Fibroblast of the conjunctiva (primary cell): ENCODE data around the gene TPBGL.
A peak's percentile ranks its signal among the peaks of the same experiment; 100 is the strongest.

Experiments used
- DNase-seq: peaks from one replicate; pipeline ENCODE4 v3.0.0-alpha.2; 2010; ENCODE audit warnings: low read depth

Gene TPBGL

DNA sequence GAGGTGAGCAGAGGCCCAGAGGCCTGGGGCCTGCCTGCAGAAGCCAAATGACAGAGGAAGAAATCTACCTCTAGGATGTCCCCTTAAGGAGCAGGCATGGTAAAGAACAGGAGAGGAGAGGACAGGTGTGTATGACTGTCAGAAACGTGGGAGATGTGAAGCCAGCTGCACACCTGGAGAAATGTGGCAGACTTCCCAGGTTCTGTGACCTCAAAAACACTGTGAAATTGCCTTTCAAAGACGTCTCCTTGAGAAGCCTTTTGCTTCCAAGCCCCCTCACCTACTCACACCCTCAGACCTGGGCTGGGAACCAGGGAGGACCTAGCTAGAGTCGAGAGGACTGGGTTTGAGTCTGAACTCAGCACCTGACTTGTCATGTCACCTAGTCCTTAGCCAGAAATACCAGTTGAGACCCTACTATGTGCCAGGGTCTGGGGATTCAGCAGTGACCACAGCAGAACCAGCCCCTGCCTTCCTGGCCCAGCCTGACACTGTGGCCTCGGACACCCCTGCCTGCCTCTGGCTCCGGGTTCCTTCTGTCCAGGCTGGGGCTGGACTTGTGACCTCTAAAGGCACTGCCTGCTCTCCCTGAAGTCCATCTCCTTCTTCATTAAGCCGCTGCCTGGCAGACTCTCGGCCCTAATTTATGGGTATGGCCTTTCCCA lies 5.6 kb downstream of the TPBGL start:
- no peak for DNase-seq

GRCh38 chr11:75246671-75247350 lies 6.2 kb downstream of the TPBGL start:
- DNase-seq: no peak

GRCh38 chr11:75248924-75249256 lies 8.3 kb downstream of the TPBGL start:
- no peak for DNase-seq

DNA sequence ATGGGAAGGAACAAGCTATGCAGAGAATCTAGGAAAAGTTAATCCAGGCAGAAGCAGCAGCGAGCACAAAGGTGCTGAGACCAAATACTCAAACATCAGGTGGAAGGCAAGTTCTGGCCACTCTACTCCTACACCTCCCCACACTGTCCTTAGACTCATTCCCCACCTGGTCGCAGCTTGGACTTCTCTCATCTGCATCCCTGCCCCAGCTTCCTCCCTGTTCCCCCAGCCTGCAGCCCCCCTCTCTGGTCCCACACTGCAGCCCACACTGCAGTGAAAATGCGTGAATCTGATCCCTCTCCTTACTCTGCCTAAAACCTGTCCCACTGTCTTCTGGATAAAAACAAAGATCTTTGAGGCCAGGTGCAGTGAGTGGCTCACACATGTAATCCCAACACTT lies 9.1 kb downstream of the TPBGL start:
- no peak for DNase-seq

GRCh38 chr11:75254326-75254725 lies 13.8 kb downstream of the TPBGL start:
- no peak for DNase-seq

DNA sequence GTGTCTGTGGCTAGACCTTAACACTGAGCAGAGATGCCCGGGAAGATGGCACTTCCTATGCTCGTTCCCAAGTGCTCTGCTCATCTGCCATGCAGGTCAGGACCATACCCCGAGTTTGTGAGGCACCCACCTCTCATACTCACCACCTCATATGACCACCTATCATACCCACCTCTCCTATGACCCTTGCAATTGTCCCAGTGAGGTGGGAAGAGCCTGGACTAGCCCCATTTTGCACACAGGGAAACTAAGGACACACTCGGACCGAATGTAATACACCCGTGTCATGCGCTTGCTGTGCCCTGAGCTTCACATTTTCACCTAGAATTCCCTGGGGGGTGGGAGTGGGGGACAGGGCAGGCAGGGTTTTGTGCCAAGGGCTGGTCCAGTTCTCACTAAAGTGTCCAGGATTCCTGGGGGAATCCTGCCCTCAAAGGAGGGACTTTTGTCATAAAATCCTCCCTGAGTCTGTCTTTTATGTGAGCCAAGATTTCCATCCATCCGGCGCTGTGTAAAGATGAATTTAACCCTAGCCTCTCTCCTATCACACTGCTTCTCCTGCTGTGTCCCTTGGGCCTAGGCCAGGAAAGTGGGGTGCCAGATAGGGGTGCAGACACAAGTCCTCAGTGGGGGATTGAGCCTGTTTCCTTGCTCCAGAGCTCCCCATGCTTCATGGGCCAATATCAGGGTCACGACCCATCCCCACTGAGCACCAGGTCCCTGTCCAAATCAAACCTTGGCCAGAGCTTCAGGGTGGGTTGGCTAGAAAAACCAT lies 20.0 kb downstream of the TPBGL start:
- DNase-seq: no peak

GRCh38 chr11:75261902-75262361 lies 21.4 kb downstream of the TPBGL start:
- no peak for DNase-seq

DNA sequence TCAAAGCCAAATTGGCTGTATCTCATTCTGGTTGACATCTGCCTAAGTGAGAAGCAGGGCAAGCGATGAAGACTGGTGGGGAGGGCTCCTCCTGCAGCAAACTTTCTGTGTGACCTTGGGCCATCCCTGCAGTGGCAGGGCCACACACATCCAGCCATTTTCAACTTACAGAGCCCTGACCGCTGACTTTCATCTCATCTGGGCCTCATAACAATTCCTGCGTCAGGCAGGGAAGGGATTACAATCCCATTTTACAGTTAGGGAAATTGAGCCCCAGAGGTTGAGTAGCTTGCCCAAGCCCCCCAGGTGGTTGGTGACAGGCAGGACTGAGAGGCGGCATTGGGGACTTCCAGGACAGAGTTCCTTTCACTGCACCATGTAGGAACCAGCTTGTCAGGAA lies 21.9 kb downstream of the TPBGL start:
- DNase-seq: no peak

DNA sequence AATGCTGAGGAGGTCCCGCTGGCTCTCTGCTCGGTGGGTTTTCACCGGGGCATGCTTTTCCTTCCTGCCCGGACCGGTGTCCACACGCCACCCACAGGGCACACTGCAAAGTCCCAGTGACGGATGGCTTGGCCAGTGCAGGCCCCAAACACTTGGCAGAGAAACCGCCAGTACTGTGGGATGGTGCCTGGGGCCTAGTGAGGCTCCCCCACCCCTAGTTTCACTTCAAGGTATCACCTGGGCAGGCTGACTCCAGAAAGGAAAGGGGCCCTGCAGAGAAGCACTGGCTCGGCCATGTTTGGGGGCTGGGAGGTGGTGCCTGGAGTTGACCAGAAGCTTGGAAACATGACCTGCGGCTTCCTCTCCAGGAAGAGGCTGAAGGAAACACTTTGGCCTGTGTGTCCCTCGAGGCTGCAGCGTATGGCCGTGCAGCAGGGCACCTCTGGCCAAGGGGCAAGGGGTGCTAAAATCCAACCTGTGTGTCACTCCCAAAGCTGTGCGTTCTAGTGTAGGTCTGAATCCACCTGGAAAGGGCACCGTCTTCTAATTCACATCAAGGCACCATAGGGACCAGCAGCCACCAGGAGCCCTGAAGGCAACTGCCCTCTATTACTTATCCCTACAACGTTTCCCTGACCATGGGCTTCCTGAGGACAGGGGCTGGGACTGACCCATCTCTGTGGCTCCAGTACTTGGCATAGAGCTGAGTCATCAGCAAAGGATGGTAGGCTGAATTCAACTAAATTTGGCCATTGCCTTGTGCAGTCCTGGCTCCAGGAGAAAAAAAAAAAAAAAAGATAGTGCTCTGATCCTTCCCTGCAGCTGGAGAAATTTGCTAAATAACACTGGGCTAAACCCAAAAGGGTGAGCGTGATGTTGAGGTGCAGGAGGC lies 22.6 kb downstream of the TPBGL start:
- DNase-seq: no peak

DNA sequence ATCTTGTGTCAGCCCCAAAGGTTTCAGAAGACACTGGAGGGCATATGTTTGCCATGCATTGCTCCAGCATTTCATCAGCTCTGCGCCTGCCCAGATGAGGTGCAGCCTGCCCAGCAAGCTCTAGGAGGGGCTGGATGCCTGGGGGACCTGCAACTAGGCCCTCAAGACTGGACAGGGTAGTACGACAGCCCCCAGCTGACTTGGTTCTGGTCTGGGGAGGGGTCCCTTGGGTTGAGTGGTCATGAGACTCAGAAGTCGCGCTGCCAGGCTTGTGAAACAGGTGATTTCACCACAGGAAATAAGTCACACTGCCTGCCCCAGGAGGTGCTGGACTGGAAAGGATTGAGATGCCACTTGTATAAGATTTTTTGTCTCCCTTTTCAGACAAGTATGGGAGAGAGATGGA lies 23.4 kb downstream of the TPBGL start:
- DNase-seq: no peak

DNA sequence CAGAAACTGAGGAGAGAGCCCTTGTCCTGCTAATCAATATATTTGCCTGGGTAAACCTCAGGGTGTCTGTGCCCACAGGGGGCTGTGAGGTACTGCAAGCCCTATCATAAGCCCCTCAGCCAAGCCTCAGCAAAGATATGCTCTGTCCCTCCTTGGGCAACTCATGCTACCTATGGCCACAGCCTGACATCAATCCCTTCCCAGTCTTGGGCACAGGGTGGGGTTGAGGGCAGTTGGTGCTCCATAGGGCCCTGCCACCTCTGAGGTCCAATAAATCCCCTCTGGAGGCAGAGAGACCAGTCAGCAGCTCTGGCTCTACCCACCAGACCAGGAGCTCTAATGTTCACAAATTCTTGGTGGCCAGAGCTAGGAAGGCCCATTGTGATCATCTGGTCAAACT lies 23.8 kb downstream of the TPBGL start:
- no peak for DNase-seq

GRCh38 chr11:75264971-75265370 lies 24.4 kb downstream of the TPBGL start:
- no peak for DNase-seq

GRCh38 chr11:75265851-75266531 lies 25.4 kb downstream of the TPBGL start:
- no peak for DNase-seq

DNA sequence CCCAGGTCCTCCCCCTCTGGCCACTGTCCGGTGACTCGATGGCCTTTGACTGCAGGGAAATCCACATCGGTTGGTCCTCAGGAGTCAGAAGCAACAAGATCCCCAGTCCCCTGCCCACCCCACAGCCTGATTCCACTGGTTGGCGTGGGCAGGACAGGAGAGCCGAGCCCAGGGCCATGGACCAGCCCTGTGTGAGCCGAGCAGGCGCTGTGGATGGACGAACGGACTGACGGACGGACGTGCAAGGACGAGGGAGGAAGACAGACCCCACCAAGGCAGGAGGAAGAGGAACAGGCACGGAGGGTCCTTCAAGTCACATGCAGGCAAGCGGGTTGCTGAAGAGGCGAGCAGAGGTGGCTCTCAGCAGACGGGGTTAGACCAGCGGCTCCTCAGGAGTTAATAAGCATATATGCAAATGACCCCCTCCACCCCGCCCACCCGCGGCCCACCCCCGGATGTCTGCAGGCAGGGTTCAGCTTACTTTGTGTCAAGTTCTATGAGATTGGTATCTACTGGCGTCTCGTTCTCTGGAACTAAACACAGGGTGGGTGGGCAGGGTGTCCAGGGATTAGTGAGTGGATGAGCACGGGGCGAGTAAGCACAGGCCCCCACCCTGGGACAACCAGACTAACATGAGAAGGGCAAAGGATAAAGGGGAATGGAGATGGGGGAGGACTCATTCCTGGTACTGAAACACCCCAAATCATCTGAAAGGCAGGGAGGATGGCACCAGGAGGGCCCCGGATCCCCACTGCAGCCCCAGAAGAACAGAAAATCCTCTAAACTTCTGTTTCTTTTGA lies 26.8 kb downstream of the TPBGL start:
- DNase-seq: no peak

GRCh38 chr11:75268626-75269366 lies 28.2 kb downstream of the TPBGL start:
- DNase-seq: no peak

DNA sequence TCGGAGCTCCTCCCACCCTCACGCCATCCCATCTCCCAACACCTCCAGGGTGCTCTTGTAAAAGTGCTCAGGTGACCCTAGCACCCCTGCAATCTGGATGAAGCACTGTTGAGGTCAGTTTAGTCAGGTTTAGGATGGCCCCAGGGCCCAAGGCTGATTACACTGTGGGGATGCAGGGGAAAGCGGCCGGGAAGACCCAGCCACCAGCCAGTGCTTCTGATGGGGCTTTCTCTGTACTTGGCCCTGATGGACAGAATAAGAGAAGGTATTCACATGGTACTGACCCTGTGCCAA lies 28.7 kb downstream of the TPBGL start:
- no peak for DNase-seq

DNA sequence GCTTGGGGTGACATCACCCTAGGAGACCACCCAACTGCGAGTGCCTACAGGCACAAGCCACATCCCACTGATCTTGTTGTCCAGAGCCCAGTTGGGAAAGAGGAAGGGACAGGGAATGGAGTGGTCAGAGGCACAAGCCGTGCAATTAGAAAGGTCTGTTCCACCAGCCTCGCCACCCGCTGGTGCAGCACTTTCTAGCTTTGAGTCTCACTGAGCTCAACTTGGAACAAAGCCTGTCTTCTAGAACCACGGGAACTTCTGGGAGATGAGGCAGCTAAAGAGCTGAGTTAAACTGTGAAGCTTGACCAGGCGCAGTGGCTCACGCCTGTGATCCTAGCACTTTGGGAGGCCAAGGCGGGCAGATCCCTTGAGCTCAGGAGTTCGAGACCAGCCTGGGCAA lies 29.3 kb downstream of the TPBGL start:
- no peak for DNase-seq

GRCh38 chr11:75270896-75271418 lies 30.4 kb downstream of the TPBGL start:
- peak; percentile 32 for DNase-seq

- no peak for DNase-seq
Measured at GRCh38 chr11:75271730-75272129, 31.2 kb downstream of the TPBGL start.

DNA sequence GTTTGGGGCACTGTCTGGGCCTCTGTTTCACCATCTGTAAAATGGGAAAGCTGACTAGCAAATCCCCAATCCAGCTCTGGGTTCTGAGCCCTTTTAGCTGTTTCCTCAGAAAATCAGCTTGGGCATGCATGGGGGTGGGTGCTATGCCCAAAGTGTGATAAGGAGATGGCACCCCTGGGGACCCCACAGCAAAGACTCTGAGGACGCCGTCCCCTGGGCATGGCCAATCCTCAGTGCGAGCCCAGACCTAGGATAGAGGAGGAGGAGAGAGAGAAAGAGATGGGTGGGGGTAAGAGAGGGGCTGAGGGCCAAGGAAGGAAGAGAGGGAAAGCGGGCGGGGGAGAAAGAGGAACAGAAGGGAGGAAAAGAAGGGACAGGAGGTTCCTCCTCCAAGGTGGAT lies 31.8 kb downstream of the TPBGL start:
- no peak for DNase-seq
